GM23338 (cell line): Measurements from ENCODE around the gene GPC5. TPM values are rescaled to one million over a fixed set of nuclear protein-coding genes. Genes with fewer than 3 reads are reported as not detected.

Source experiments
- ATAC-seq: fragments of 200-7000 bp; cut with Tn5 transposase; 3 replicates; pipeline ENCODE4 v1.9.1; 2020
- DNase-seq: peaks from one replicate; pipeline ENCODE4 v3.0.0-alpha.2; 2015; ENCODE audit warnings: low spot score
- H2AFZ ChIP-seq: fragments of 200-600 bp; sonication (generic); 2 replicates; pipeline ENCODE4 v1.8.0; 2016; ENCODE audit warnings: antibody characterized with exemption, mild to moderate bottlenecking, moderate library complexity
- H3F3A ChIP-seq: fragments of 200-600 bp; sonication (generic); replicated peaks from 2 replicates; pipeline ENCODE4 v1.8.0; 2017; ENCODE audit warnings: antibody characterized with exemption, mixed run types, low read depth
- H3K27ac ChIP-seq: fragments of 200-600 bp; sonication (generic); 2 replicates; pipeline ENCODE4 v1.6.1; 2016; ENCODE audit warnings: low read depth
- H3K27me3 ChIP-seq: fragments of 200-600 bp; sonication (generic); 2 replicates; pipeline ENCODE4 v1.8.0; 2016; ENCODE audit warnings: mild to moderate bottlenecking, mixed run types, moderate library complexity; ENCODE audit not compliant: insufficient read depth
- H3K36me3 ChIP-seq: fragments of 200-600 bp; sonication (generic); 2 replicates; pipeline ENCODE4 v1.8.0; 2016; ENCODE audit warnings: mild to moderate bottlenecking; ENCODE audit not compliant: insufficient read depth
- H3K4me1 ChIP-seq: fragments of 200-600 bp; sonication (generic); 2 replicates; pipeline ENCODE4 v1.8.0; 2016; ENCODE audit warnings: mild to moderate bottlenecking, moderate library complexity; ENCODE audit not compliant: insufficient read depth
- H3K4me2 ChIP-seq: fragments of 200-600 bp; sonication (generic); 2 replicates; pipeline ENCODE4 v1.7.1; 2017; ENCODE audit warnings: mixed run types
- H3K4me3 ChIP-seq: fragments of 200-600 bp; sonication (generic); 2 replicates; pipeline ENCODE4 v1.6.1; 2016; ENCODE audit warnings: mixed run types
- H3K79me2 ChIP-seq: fragments of 200-600 bp; sonication (generic); replicated peaks from 2 replicates; pipeline ENCODE4 v1.8.0; 2017; ENCODE audit warnings: mild to moderate bottlenecking; ENCODE audit not compliant: insufficient read depth
- H3K9me2 ChIP-seq: fragments of 200-600 bp; sonication (generic); 2 replicates; pipeline ENCODE4 v1.8.0; 2017; ENCODE audit not compliant: insufficient read depth
- H4K20me1 ChIP-seq: fragments of 200-600 bp; sonication (generic); replicated peaks from 2 replicates; pipeline ENCODE4 v1.8.0; 2017; ENCODE audit warnings: mild to moderate bottlenecking; ENCODE audit not compliant: insufficient read depth
- H3K27ac Mint-ChIP-seq: 2 replicates; pipeline ENCODE4 v1.8.0; 2020; ENCODE audit warnings: inconsistent platforms, mild to moderate bottlenecking, moderate library complexity, mixed read lengths
- H3K27me3 Mint-ChIP-seq: 3 replicates; pipeline ENCODE4 v1.8.0; 2022; ENCODE audit warnings: low read depth, mild to moderate bottlenecking, moderate library complexity, mixed read lengths, inconsistent platforms; ENCODE audit not compliant: insufficient read depth, poor library complexity
- H3K36me3 Mint-ChIP-seq: 3 replicates; pipeline ENCODE4 v1.8.0; 2021; ENCODE audit warnings: low read depth, mild to moderate bottlenecking, inconsistent platforms, moderate library complexity, mixed read lengths
- H3K4me1 Mint-ChIP-seq: 3 replicates; pipeline ENCODE4 v1.8.0; 2020; ENCODE audit warnings: mild to moderate bottlenecking, inconsistent platforms, mixed read lengths
- H3K4me3 Mint-ChIP-seq: 3 replicates; pipeline ENCODE4 v1.8.0; 2021; ENCODE audit warnings: moderate library complexity, mild to moderate bottlenecking, inconsistent platforms, mixed read lengths
- H3K9me3 Mint-ChIP-seq: 3 replicates; pipeline ENCODE4 v1.8.0; 2020; ENCODE audit warnings: moderate library complexity, mild to moderate bottlenecking, inconsistent platforms, mixed read lengths
- CREB1 ChIP-seq: fragments of 250-450 bp; sonication (Bioruptor Pico); IDR thresholded peaks from 2 replicates; pipeline ENCODE4 v1.5.0; 2020; ENCODE audit warnings: low read depth, mild to moderate bottlenecking, moderate library complexity
- EZH2 ChIP-seq: fragments of 200-600 bp; sonication (generic); IDR thresholded peaks from one replicate; pipeline ENCODE4 v1.8.0; 2017; ENCODE audit warnings: antibody characterized with exemption, mild to moderate bottlenecking, low read depth; ENCODE audit not compliant: unreplicated experiment
- JUNB ChIP-seq: IDR thresholded peaks from one replicate; pipeline ENCODE4 v1.6.1; 2016; ENCODE audit warnings: antibody characterized with exemption; ENCODE audit not compliant: unreplicated experiment
- NANOG ChIP-seq: IDR thresholded peaks from 2 replicates; pipeline ENCODE4 v1.6.1; 2016; ENCODE audit warnings: antibody characterized with exemption, borderline replicate concordance
- POLR2AphosphoS5 ChIP-seq: IDR thresholded peaks from 2 replicates; pipeline ENCODE4 v1.6.1; 2016; ENCODE audit warnings: antibody characterized with exemption, low read depth
- STAT1 ChIP-seq: IDR thresholded peaks from one replicate; pipeline ENCODE4 v1.6.1; 2016; ENCODE audit warnings: antibody characterized with exemption; ENCODE audit not compliant: unreplicated experiment
- ZNF114 ChIP-seq: fragments of 250-450 bp; sonication (Bioruptor Pico); IDR thresholded peaks from 2 replicates; pipeline ENCODE4 v1.5.0; 2020; ENCODE audit warnings: mild to moderate bottlenecking, moderate library complexity
- ZNF331 ChIP-seq: fragments of 250-450 bp; sonication (Bioruptor Pico); IDR thresholded peaks from 2 replicates; pipeline ENCODE4 v1.5.0; 2020; ENCODE audit warnings: low read depth, mild to moderate bottlenecking, moderate library complexity
- polyA plus RNA-seq: library from polyadenylated mRNA; unstranded; fragments of >200 nt; fragmentation: Nextera tagmentation; extraction: Ambion mirVana; gene quantifications from 2 replicates; pipeline ENCODE4 v1.2.1, GENCODE V29; 2016
- total RNA-seq: library from RNA; depleted of rRNA; stranded (reverse); fragments of >200 nt; shearing (Covaris generic); gene quantifications from 2 replicates; pipeline ENCODE4 v1.2.3, GENCODE V29; 2014
- TF ChIP-seq, protein P1 (sequence below): IDR thresholded peaks from 2 replicates; pipeline ENCODE4 v1.6.1; 2016; ENCODE audit warnings: antibody characterized with exemption
- TF ChIP-seq, protein P2 (sequence below), 2 experiments: fragments of 200-600 bp in 1 of 2; sonication (generic) in 1 of 2; conservative IDR thresholded peaks; 2 replicates each; pipeline versions ENCODE4 v1.5.1 to v1.6.1; 2016 to 2017; ENCODE audit warnings: antibody characterized with exemption in 2 of 2, low read depth in 2 of 2, mild to moderate bottlenecking in 2 of 2, moderate library complexity in 1 of 2
- TF ChIP-seq, protein P3 (sequence below): IDR thresholded peaks from one replicate; pipeline ENCODE4 v1.6.1; 2018; ENCODE audit warnings: antibody characterized with exemption; ENCODE audit not compliant: unreplicated experiment

The GPC5 gene
- total and polyA plus RNA-seq, 2 experiments from 2014 or later: 0.95 to 1.1 TPM

DNA sequence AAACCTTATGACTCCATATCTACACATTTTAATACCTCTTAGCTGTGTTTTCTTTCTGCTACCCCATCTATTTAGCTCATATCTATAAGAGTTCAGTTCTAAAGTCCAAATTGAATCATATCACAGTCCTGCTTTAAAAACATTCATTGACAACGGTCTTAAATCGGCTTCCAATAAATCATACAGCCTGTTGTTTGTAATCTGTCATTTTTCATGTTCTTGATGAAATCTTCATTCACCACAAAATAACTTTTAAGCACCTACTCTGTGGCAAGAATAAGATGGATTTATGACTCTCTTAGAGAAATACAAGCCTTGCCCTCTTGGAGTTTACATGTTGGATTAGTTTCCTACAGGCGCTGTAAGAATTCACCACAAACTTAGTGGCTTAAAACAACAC, 1377.2 kb downstream of the GPC5 start:
- DNase-seq: no peak
- Mint-ChIP-seq H3K27me3 (no peaks in the 10 kb centered on the region), H3K4me1 (no peaks in the 10 kb centered on the region), H3K27ac (no peak overlapping the region), H3K36me3 (no peaks in the 10 kb centered on the region), H3K9me3 (no peaks in the 10 kb centered on the region), H3K4me3 (no peak overlapping the region)
- H4K20me1 ChIP-seq: no peaks in the 10 kb centered on the region
- H3K9me2 ChIP-seq: peaks cover 5% of the 10 kb centered on the region; the same call in 1 of the 2 replicates
- H2AFZ ChIP-seq: no peak overlapping the region
- TF ChIP-seq POLR2AphosphoS5 (no peak), NANOG (no peak), STAT1 (no peak), ZNF114 (CRISPR knock-in tag) (no peak), EZH2 (no peak)
- TF ChIP-seq, protein P1, sequence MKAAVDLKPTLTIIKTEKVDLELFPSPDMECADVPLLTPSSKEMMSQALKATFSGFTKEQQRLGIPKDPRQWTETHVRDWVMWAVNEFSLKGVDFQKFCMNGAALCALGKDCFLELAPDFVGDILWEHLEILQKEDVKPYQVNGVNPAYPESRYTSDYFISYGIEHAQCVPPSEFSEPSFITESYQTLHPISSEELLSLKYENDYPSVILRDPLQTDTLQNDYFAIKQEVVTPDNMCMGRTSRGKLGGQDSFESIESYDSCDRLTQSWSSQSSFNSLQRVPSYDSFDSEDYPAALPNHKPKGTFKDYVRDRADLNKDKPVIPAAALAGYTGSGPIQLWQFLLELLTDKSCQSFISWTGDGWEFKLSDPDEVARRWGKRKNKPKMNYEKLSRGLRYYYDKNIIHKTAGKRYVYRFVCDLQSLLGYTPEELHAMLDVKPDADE: no peak
- TF ChIP-seq, protein P2, sequence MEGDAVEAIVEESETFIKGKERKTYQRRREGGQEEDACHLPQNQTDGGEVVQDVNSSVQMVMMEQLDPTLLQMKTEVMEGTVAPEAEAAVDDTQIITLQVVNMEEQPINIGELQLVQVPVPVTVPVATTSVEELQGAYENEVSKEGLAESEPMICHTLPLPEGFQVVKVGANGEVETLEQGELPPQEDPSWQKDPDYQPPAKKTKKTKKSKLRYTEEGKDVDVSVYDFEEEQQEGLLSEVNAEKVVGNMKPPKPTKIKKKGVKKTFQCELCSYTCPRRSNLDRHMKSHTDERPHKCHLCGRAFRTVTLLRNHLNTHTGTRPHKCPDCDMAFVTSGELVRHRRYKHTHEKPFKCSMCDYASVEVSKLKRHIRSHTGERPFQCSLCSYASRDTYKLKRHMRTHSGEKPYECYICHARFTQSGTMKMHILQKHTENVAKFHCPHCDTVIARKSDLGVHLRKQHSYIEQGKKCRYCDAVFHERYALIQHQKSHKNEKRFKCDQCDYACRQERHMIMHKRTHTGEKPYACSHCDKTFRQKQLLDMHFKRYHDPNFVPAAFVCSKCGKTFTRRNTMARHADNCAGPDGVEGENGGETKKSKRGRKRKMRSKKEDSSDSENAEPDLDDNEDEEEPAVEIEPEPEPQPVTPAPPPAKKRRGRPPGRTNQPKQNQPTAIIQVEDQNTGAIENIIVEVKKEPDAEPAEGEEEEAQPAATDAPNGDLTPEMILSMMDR (conservative IDR thresholded peaks at IDR 0.05; ENCODE audit: low read depth in 2 of 2): no peak
- TF ChIP-seq, protein P3, sequence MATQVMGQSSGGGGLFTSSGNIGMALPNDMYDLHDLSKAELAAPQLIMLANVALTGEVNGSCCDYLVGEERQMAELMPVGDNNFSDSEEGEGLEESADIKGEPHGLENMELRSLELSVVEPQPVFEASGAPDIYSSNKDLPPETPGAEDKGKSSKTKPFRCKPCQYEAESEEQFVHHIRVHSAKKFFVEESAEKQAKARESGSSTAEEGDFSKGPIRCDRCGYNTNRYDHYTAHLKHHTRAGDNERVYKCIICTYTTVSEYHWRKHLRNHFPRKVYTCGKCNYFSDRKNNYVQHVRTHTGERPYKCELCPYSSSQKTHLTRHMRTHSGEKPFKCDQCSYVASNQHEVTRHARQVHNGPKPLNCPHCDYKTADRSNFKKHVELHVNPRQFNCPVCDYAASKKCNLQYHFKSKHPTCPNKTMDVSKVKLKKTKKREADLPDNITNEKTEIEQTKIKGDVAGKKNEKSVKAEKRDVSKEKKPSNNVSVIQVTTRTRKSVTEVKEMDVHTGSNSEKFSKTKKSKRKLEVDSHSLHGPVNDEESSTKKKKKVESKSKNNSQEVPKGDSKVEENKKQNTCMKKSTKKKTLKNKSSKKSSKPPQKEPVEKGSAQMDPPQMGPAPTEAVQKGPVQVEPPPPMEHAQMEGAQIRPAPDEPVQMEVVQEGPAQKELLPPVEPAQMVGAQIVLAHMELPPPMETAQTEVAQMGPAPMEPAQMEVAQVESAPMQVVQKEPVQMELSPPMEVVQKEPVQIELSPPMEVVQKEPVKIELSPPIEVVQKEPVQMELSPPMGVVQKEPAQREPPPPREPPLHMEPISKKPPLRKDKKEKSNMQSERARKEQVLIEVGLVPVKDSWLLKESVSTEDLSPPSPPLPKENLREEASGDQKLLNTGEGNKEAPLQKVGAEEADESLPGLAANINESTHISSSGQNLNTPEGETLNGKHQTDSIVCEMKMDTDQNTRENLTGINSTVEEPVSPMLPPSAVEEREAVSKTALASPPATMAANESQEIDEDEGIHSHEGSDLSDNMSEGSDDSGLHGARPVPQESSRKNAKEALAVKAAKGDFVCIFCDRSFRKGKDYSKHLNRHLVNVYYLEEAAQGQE: no peak
- H3K27ac ChIP-seq: no peak overlapping the region
- no peaks in the 10 kb centered on the region for H3K79me2 ChIP-seq
- no peaks in the 10 kb centered on the region for H3K36me3 ChIP-seq
- H3K4me3 ChIP-seq: no peak overlapping the region
- H3F3A ChIP-seq: no peaks in the 10 kb centered on the region
- no peak overlapping the region for H3K4me2 ChIP-seq
- no peak for ATAC-seq
- no peaks in the 10 kb centered on the region for H3K4me1 ChIP-seq
- H3K27me3 ChIP-seq: no peaks in the 10 kb centered on the region

DNA sequence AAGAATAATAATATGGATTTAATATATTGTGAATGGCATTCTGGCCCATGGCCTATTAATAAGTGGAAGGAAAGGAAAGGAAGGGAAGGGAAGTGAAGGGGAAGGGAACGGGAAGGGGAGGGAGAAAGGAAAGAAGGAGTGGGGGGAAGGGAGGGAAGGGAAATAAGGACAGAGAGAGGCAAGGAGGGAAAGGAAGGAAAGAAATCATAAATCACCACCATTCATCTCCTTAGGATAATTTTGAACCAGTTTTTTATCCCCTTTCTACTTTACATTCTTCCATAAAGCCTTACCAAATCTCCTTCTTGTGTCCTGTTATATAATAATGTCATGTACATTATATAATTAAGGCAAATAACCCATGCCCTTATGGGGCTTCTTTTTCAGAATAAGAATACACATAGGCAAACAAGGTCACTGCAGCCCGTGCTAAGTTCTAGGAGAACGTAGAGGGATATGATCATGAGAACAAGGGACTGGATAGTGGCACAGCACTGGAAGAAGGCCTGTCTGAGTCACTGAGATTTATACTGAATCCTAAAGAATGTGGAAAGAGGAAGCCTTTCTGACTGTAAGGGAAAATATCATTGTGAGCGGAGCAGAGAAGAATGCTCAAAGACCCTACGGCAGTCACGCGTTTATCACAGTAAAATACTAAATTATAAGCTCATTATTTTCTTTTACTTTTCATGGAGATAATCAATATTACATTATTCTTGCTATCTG, 1383.7 kb downstream of the GPC5 start:
- H3K27me3 Mint-ChIP-seq: no peaks in the 10 kb centered on the region
- Histone ChIP-seq H3K4me1 (no peaks in the 10 kb centered on the region), H3K36me3 (no peaks in the 10 kb centered on the region), H4K20me1 (no peaks in the 10 kb centered on the region), H3K79me2 (no peaks in the 10 kb centered on the region), H3K9me2 (no peaks in the 10 kb centered on the region), H3F3A (no peaks in the 10 kb centered on the region), H2AFZ (no peak overlapping the region), H3K27ac (no peak overlapping the region), H3K4me2 (no peak overlapping the region), H3K27me3 (no peaks in the 10 kb centered on the region), H3K4me3 (no peak overlapping the region)
- ATAC-seq: no peak
- no peak for DNase-seq
- H3K4me3 Mint-ChIP-seq: no peak overlapping the region
- no peaks in the 10 kb centered on the region for H3K36me3 Mint-ChIP-seq
- no peaks in the 10 kb centered on the region for H3K9me3 Mint-ChIP-seq
- no peak overlapping the region for H3K27ac Mint-ChIP-seq
- H3K4me1 Mint-ChIP-seq: no peaks in the 10 kb centered on the region
- no peak for TF ChIP-seq NANOG
- TF ChIP-seq STAT1: no peak
- TF ChIP-seq ZNF331 (CRISPR knock-in tag): no peak
- TF ChIP-seq, protein P1: no peak
- TF ChIP-seq CREB1 (CRISPR knock-in tag): no peak
- no peak for TF ChIP-seq ZNF114 (CRISPR knock-in tag)
- no peak for TF ChIP-seq JUNB
